Upper lobe of left lung (tissue), 4 donors: Measurements from ENCODE around the gene C3orf20.

Source experiments
- POLR2A ChIP-seq, 4 donors: fragments of 450-650 bp; IDR thresholded peaks; one replicate each; pipeline ENCODE4 v1.5.1; 2016 to 2017; ENCODE audit warnings: antibody characterized with exemption in 4 of 4, mild to moderate bottlenecking in 2 of 4
- POLR2AphosphoS5 ChIP-seq, 2 donors: sonication (generic); formaldehyde crosslinking; IDR thresholded peaks; one replicate each; pipeline ENCODE4 v1.5.1; 2017; ENCODE audit warnings: antibody characterized with exemption in 2 of 2
- TF ChIP-seq, protein P1 (sequence below), 6 experiments: fragments of 450-650 bp in 4 of 6; fragments of 200-600 bp in 2 of 6; sonication (generic) in 2 of 6; IDR thresholded peaks; one replicate each; pipeline ENCODE4 v1.5.1; 2016 to 2019; ENCODE audit warnings: antibody characterized with exemption in 6 of 6

GRCh38 chr3:14765576-14766427 lies 90.9 kb downstream of the C3orf20 start:
- TF ChIP-seq, protein P1, sequence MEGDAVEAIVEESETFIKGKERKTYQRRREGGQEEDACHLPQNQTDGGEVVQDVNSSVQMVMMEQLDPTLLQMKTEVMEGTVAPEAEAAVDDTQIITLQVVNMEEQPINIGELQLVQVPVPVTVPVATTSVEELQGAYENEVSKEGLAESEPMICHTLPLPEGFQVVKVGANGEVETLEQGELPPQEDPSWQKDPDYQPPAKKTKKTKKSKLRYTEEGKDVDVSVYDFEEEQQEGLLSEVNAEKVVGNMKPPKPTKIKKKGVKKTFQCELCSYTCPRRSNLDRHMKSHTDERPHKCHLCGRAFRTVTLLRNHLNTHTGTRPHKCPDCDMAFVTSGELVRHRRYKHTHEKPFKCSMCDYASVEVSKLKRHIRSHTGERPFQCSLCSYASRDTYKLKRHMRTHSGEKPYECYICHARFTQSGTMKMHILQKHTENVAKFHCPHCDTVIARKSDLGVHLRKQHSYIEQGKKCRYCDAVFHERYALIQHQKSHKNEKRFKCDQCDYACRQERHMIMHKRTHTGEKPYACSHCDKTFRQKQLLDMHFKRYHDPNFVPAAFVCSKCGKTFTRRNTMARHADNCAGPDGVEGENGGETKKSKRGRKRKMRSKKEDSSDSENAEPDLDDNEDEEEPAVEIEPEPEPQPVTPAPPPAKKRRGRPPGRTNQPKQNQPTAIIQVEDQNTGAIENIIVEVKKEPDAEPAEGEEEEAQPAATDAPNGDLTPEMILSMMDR (IDR thresholded peaks at IDR 0.05), result no peak
- TF ChIP-seq POLR2A (IDR thresholded peaks at IDR 0.05) (no peak), POLR2AphosphoS5 (IDR thresholded peaks at IDR 0.05) (no peak)
